H1 (cell line): ENCODE data around the gene SCARB2. TPM values are rescaled to one million over a fixed set of nuclear protein-coding genes. Genes with fewer than 3 reads are reported as not detected.

Source experiments
- CTCF ChIA-PET: fragments of 300-600 bp; sonication (Branson Sonifier 250); formaldehyde crosslinking; loops from one replicate; lab custom pipeline; 2021; ENCODE audit not compliant: partially characterized antibody; lab: Charles Lee
- POLR2A ChIA-PET: fragments of 300-600 bp; sonication (Branson Sonifier 250); formaldehyde crosslinking; loops from one replicate; lab custom pipeline; 2021; ENCODE audit warnings: inconsistent platforms; ENCODE audit not compliant: partially characterized antibody; lab: Charles Lee
- DNase-seq, 2 experiments: peaks; one replicate each; pipeline versions ENCODE4 v3.0.0 to v3.0.0-alpha.2; 2010 to 2022; ENCODE audit warnings: low spot score in 2 of 2, low read depth in 1 of 2, mixed read lengths in 1 of 2
- FAIRE-seq: peaks from 2 replicates; lab custom pipeline; 2011; peaks lifted over from hg19 to GRCh38; lab: Jason Lieb, UNC
- H2AFZ ChIP-seq: 2 replicates; pipeline ENCODE4 v1.8.1; 2012; ENCODE audit warnings: low read length, inconsistent platforms
- H2AK5ac ChIP-seq: 2 replicates; pipeline ENCODE4 v1.6.1; 2013; ENCODE audit warnings: low read depth, low read length
- H2BK120ac ChIP-seq: replicated peaks from 2 replicates; pipeline ENCODE3; 2013; ENCODE audit warnings: low read depth, low read length, inconsistent platforms
- H2BK12ac ChIP-seq: 2 replicates; pipeline ENCODE4 v1.6.1; 2013; ENCODE audit warnings: low read depth, low read length
- H2BK15ac ChIP-seq: 2 replicates; pipeline ENCODE4 v1.6.1; 2013; ENCODE audit warnings: low read length
- H2BK20ac ChIP-seq: 2 replicates; pipeline ENCODE4 v1.6.1; 2013; ENCODE audit warnings: low read length
- H2BK5ac ChIP-seq: 2 replicates; pipeline ENCODE4 v1.6.1; 2013; ENCODE audit warnings: low read depth, low read length
- H3K14ac ChIP-seq: 2 replicates; pipeline ENCODE4 v1.6.1; 2013; ENCODE audit warnings: inconsistent platforms; ENCODE audit not compliant: insufficient read length
- H3K18ac ChIP-seq: 2 replicates; pipeline ENCODE4 v1.6.1; 2013; ENCODE audit warnings: low read length; ENCODE audit errors: extremely low read depth
- H3K23ac ChIP-seq: 2 replicates; pipeline ENCODE4 v1.6.1; 2013; ENCODE audit warnings: inconsistent platforms; ENCODE audit not compliant: insufficient read length
- H3K23me2 ChIP-seq: 2 replicates; pipeline ENCODE4 v1.6.1; 2013; ENCODE audit warnings: low read depth, low read length
- H3K27ac ChIP-seq: 2 replicates; pipeline ENCODE4 v1.6.1; 2011; ENCODE audit warnings: low read depth, low read length, inconsistent platforms
- H3K27me3 ChIP-seq, 4 experiments: replicated peaks in 1 of 4; 1 replicate in 1 of 4; 2 replicates in 3 of 4; pipeline versions ENCODE4 v1.6.1 to v1.8.1; 2011 to 2013; ENCODE audit warnings: low read length in 3 of 4, mild to moderate bottlenecking in 3 of 4, inconsistent platforms in 2 of 4, mixed read lengths in 2 of 4, moderate library complexity in 1 of 4; ENCODE audit not compliant: control insufficient read depth in 3 of 4, insufficient read depth in 3 of 4; ENCODE audit errors: extremely low read depth in 1 of 4
- H3K36me3 ChIP-seq, 4 experiments: 2 replicates each; pipeline versions ENCODE4 v1.6.1 to v1.8.1; 2011 to 2013; ENCODE audit warnings: mild to moderate bottlenecking in 4 of 4, low read length in 3 of 4, moderate library complexity in 2 of 4, control low read depth in 1 of 4, inconsistent platforms in 1 of 4; ENCODE audit not compliant: insufficient read depth in 4 of 4, control insufficient read depth in 2 of 4
- H3K4ac ChIP-seq: replicated peaks from 2 replicates; pipeline ENCODE3; 2013; ENCODE audit warnings: low read length, low read depth, mixed read lengths, inconsistent platforms; ENCODE audit not compliant: insufficient read length
- H3K4me1 ChIP-seq, 4 experiments: replicated peaks in 1 of 4; 1 replicate in 1 of 4; 2 replicates in 3 of 4; pipeline versions ENCODE4 v1.6.1 to v1.8.1; 2011 to 2013; ENCODE audit warnings: low read length in 3 of 4, inconsistent platforms in 2 of 4, mixed read lengths in 1 of 4; ENCODE audit not compliant: insufficient read depth in 4 of 4, control insufficient read depth in 3 of 4
- H3K4me2 ChIP-seq, 2 experiments: 2 replicates each; pipeline versions ENCODE4 v1.6.1 to v1.8.1; 2011 to 2013; ENCODE audit warnings: low read depth in 2 of 2, low read length in 2 of 2, control low read depth in 1 of 2, inconsistent platforms in 1 of 2, mild to moderate bottlenecking in 1 of 2; ENCODE audit not compliant: insufficient read depth in 1 of 2
- H3K4me3 ChIP-seq, 4 experiments: fragments of 200-600, 300-600 bp in 1 of 4; sonication (generic), shearing (Covaris generic), sonication (Bioruptor Twin) in 1 of 4; 2 replicates each; pipeline versions ENCODE4 v1.5.1 to v1.8.1; 2011 to 2016; ENCODE audit warnings: low read length in 4 of 4, low read depth in 3 of 4, control low read depth in 2 of 4, inconsistent platforms in 2 of 4, mild to moderate bottlenecking in 2 of 4, mixed read lengths in 1 of 4, moderate library complexity in 1 of 4; ENCODE audit not compliant: insufficient read depth in 2 of 4; ENCODE audit errors: extremely low read depth in 1 of 4
- H3K56ac ChIP-seq: replicated peaks from 2 replicates; pipeline ENCODE3; 2013; ENCODE audit warnings: low read depth, mild to moderate bottlenecking, mixed read lengths, low read length, inconsistent platforms; ENCODE audit not compliant: insufficient read length
- H3K79me1 ChIP-seq: 2 replicates; pipeline ENCODE4 v1.6.1; 2013; ENCODE audit warnings: low read depth, low read length, control low read depth
- H3K79me2 ChIP-seq, 2 experiments: 2 replicates each; pipeline versions ENCODE4 v1.6.1 to v1.8.1; 2012 to 2013; ENCODE audit warnings: low read length in 2 of 2, mild to moderate bottlenecking in 2 of 2, inconsistent platforms in 1 of 2; ENCODE audit not compliant: insufficient read depth in 2 of 2, control insufficient read depth in 1 of 2
- H3K9ac ChIP-seq, 4 experiments: replicated peaks in 1 of 4; 1 replicate in 1 of 4; 2 replicates in 3 of 4; pipeline versions ENCODE4 v1.6.1 to v1.8.1; 2011 to 2013; ENCODE audit warnings: low read depth in 3 of 4, low read length in 3 of 4, control low read depth in 2 of 4, mild to moderate bottlenecking in 2 of 4, moderate library complexity in 2 of 4, inconsistent platforms in 1 of 4; ENCODE audit errors: extremely low read depth in 1 of 4
- H3K9me3 ChIP-seq, 2 experiments: 2 replicates each; pipeline versions ENCODE4 v1.6.1 to v1.8.1; 2012 to 2013; ENCODE audit warnings: mild to moderate bottlenecking in 2 of 2, moderate library complexity in 2 of 2, control low read depth in 1 of 2, inconsistent platforms in 1 of 2, low read depth in 1 of 2, low read length in 1 of 2, mixed read lengths in 1 of 2; ENCODE audit not compliant: insufficient read depth in 2 of 2
- H4K20me1 ChIP-seq, 2 experiments: replicated peaks in 1 of 2; 2 replicates each; pipeline versions ENCODE3 to v1.8.1; 2011 to 2013; ENCODE audit warnings: inconsistent platforms in 2 of 2, low read length in 2 of 2, mild to moderate bottlenecking in 1 of 2; ENCODE audit not compliant: insufficient read depth in 2 of 2, control insufficient read depth in 1 of 2
- H4K5ac ChIP-seq: 2 replicates; pipeline ENCODE4 v1.6.1; 2013; ENCODE audit warnings: low read length, low read depth, mixed read lengths, inconsistent platforms; ENCODE audit not compliant: insufficient read length
- H4K8ac ChIP-seq: 2 replicates; pipeline ENCODE4 v1.8.0; 2013; ENCODE audit warnings: mild to moderate bottlenecking, moderate library complexity, low read length, inconsistent platforms; ENCODE audit not compliant: insufficient read depth; ENCODE audit errors: extremely low read depth
- H4K91ac ChIP-seq: replicated peaks from 2 replicates; pipeline ENCODE3; 2013; ENCODE audit warnings: low read length, mixed read lengths, inconsistent platforms; ENCODE audit not compliant: insufficient read length
- RAD21 ChIP-seq, 2 experiments: IDR thresholded peaks in 1 of 2; conservative IDR thresholded peaks in 1 of 2; 2 replicates each; pipeline ENCODE4 v1.6.1; 2011; ENCODE audit warnings: low read depth in 2 of 2, low read length in 2 of 2, improper control_type of control experiment in 1 of 2, inconsistent platforms in 1 of 2, mild to moderate bottlenecking in 1 of 2, moderate library complexity in 1 of 2
- SIX5 ChIP-seq: IDR thresholded peaks from 2 replicates; pipeline ENCODE4 v1.6.1; 2011; ENCODE audit warnings: mild to moderate bottlenecking, low read depth, low read length
- WGBS, 2 experiments: shearing (Covaris generic) in 1 of 2; methylation state at CpG; one replicate each; pipeline versions ENCODE4 v1.1.6 to v1.1.7; 2013 to 2015; ENCODE audit warnings: low lambda C conversion rate in 2 of 2, mixed read lengths in 2 of 2, inconsistent platforms in 1 of 2, low coverage in 1 of 2, missing lambda C conversion rate in 1 of 2; ENCODE audit not compliant: insufficient replicate concordance in 2 of 2, insufficient coverage in 1 of 2, insufficient read length in 1 of 2; ENCODE audit errors: extremely low coverage in 1 of 2, missing lambda C conversion rate in 1 of 2; 5-methylcytosine and 5-hydroxymethylcytosine counted together
- polyA plus RNA-seq, 7 experiments: library from polyadenylated mRNA; depleted of rRNA in 3 of 7; stranded (reverse) in 5 of 7; unstranded in 2 of 7; fragments of >200 nt in 5 of 7; fragments of 200-250 nt in 2 of 7; gene quantifications; 1 replicate in 5 of 7; 2 replicates in 1 of 7; 4 replicates in 1 of 7; pipeline versions ENCODE4 v1.2.1 to v1.2.3, GENCODE V29; 2011 to 2013; ENCODE audit warnings: missing spikeins in 2 of 7, mixed read lengths in 2 of 7
- total RNA-seq: library from RNA; stranded (reverse); fragmentation: NEBNext Ultra II Directional; extraction: Animal tissue kit (Norgen Biotek cat#: 25700); gene quantifications from 2 replicates; pipeline ENCODE4 v1.2.1, GENCODE V29; 2021

The SCARB2 gene
- total and polyA plus RNA-seq, 2 of the 8 experiments (the other 6 are each of a cell fraction or from before 2014, with no cell fraction given), result 18.5 to 35.7 TPM

DNA sequence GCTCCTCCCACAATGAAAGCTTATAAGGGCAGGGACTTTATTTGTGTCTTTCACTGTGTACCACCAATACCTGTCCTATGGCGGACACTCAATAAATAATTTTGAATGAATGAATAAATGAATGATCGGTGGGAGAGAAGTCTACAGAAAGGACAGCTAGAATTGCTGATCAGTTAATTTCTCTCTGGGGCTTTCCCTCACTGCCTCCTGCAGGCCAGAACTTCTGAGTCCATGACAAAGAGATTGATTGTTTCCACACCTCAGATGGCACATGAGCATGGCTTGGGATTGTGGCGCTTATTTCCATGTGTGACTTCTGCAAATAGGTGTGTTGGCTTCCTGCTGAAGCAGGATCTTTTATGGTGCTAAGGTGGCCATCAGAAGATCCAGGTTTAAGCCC is 44.2 kb upstream of the SCARB2 start:
- Histone ChIP-seq H2BK20ac (no peak overlapping the region), H2BK5ac (no peak overlapping the region), H3K4ac (no peak overlapping the region), H3K18ac (no peak overlapping the region), H3K4me3 (no peak overlapping the region), H2AK5ac (no peak overlapping the region), H3K23me2 (no peaks in the 10 kb centered on the region), H3K4me2 (no peak overlapping the region), H3K79me2 (no peaks in the 10 kb centered on the region), H4K91ac (no peak overlapping the region), H2BK12ac (no peak overlapping the region), H2BK15ac (no peak overlapping the region), H3K36me3 (no peaks in the 10 kb centered on the region)
- CTCF ChIA-PET, result interaction anchor here (1.3 kb wide), 1 partner anchor 8 kb away, joined by 3 read pairs; no protein-coding TSS in a partner anchor
- POLR2A ChIA-PET, result no interaction called here
- TF ChIP-seq SIX5, result no peak
- 0 out of 4 replicates have a peak, but pooled peaks of 1 of the 2 experiments have one; percentile 9 for TF ChIP-seq RAD21 (IDR thresholded peaks at IDR 0.05 in 1 of 2, conservative IDR thresholded peaks at IDR 0.05 in 1 of 2; ENCODE audit: low read depth in 2 of 2, low read length in 2 of 2)
- TF ChIP-seq, all 59 proteins: peak for 1
- no peaks in the 10 kb centered on the region for H3K9me3 ChIP-seq
- no peak overlapping the region for H2BK120ac ChIP-seq
- no peak overlapping the region for H3K27ac ChIP-seq
- FAIRE-seq (no peak), DNase-seq (no peak)
- H3K14ac ChIP-seq, result no peak overlapping the region
- H3K27me3 ChIP-seq, result no peaks in the 10 kb centered on the region
- no peak overlapping the region for H3K56ac ChIP-seq
- no peaks in the 10 kb centered on the region for H4K20me1 ChIP-seq
- no peak overlapping the region for H3K9ac ChIP-seq
- no peak overlapping the region for H2AFZ ChIP-seq
- WGBS, 2 experiments, result 91% methylated on average over 3 of the region's 3 CpGs; no CpG with 5 or more reads in 1 of the 2 experiments
- no peaks in the 10 kb centered on the region for H3K4me1 ChIP-seq
- no peak overlapping the region for H3K23ac ChIP-seq
- no peak overlapping the region for H4K5ac ChIP-seq
- H3K79me1 ChIP-seq, result no peaks in the 10 kb centered on the region
- no peak overlapping the region for H4K8ac ChIP-seq
